Activated naive CD8-positive, alpha-beta T cell treated with anti-CD3 and anti-CD28 coated beads for 36 hours (primary cell): ENCODE results near the gene NYNRIN. TPM values are rescaled to one million over a fixed set of nuclear protein-coding genes. Genes with fewer than 3 reads are reported as not detected.
A peak's percentile ranks its signal among the peaks of the same experiment; 100 is the strongest.
"Not testable (repeated sequence)": the region's sequence is repeated elsewhere in the genome, so short reads cannot be mapped to it uniquely, and the experiment has no call there.

Source experiments
- DNase-seq: peaks from one replicate; pipeline ENCODE4 v3.0.0; 2021
- H3K27ac Mint-ChIP-seq: one replicate; pipeline ENCODE4 v1.8.0; 2022; ENCODE audit warnings: mild to moderate bottlenecking, moderate library complexity, mixed read lengths
- H3K27me3 Mint-ChIP-seq: one replicate; pipeline ENCODE4 v1.8.0; 2022; ENCODE audit warnings: mild to moderate bottlenecking, mixed read lengths
- H3K36me3 Mint-ChIP-seq: one replicate; pipeline ENCODE4 v1.8.0; 2021; ENCODE audit warnings: mild to moderate bottlenecking, mixed read lengths
- H3K4me1 Mint-ChIP-seq: one replicate; pipeline ENCODE4 v1.8.0; 2021; ENCODE audit warnings: mixed read lengths
- H3K4me3 Mint-ChIP-seq: one replicate; pipeline ENCODE4 v1.8.0; 2022; ENCODE audit warnings: mild to moderate bottlenecking, moderate library complexity, mixed read lengths
- H3K9me3 Mint-ChIP-seq: one replicate; pipeline ENCODE4 v1.8.0; 2022; ENCODE audit warnings: mixed read lengths
- total RNA-seq, 2 experiments: library from RNA; stranded (reverse); gene quantifications; one replicate each; pipeline ENCODE4 v1.2.3, GENCODE V29; 2021

The NYNRIN gene
- total RNA-seq, result under 1 TPM; 0.08 to 0.10 TPM

DNA sequence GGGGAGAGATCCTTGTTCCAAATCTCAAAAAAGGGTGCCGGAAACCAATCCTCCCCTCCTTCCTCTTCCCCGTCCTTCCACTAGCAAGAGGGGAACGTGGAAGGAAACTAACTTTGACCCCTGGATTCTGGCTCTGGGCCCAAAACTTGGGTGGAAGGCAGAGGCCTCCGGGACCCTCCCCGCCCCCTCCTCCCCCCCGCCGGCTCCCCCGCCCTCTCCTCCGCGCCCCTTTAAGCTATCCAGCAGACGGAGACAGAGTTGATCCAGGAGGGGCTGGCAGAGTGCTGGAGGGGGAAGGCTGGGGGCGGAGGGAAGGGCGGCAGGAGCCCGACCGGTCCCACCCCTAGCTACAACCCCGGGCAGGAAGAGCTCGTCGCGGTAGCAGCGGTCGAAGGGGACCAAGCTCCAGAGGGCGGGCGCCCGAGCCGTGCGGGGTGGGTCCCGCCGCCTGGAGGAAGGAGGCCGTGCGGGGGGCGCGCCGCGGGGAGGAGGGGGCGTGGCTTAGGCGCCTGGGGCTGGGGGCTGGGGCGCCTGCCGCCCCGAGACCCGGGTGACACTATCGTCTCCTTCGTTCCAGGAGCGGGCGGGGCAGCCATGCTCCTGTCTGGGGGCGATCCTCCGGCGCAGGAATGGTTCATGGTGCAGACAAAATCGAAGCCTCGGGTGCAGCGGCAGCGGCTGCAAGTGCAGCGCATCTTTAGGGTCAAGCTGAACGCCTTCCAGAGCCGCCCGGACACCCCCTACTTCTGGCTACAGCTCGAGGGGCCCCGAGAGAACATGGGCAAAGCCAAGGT lies at the start of gene NYNRIN:
Gene NYNRIN (plus strand): TSS at position 351 of the 794 bp plus-strand sequence. CDS start 244 bp downstream, at position 595.
- Mint-ChIP-seq H3K27ac (no peak within 1 kb of the TSS), H3K9me3 (no peaks in the 10 kb centered on the region), H3K4me1 (peaks cover 4% of the 10 kb centered on the region), H3K27me3 (peaks cover 10% of the 10 kb centered on the region), H3K36me3 (no peaks in the 10 kb centered on the region), H3K4me3 (peak within 1 kb of the TSS; percentile 57)
- peak; percentile 47 for DNase-seq

DNA sequence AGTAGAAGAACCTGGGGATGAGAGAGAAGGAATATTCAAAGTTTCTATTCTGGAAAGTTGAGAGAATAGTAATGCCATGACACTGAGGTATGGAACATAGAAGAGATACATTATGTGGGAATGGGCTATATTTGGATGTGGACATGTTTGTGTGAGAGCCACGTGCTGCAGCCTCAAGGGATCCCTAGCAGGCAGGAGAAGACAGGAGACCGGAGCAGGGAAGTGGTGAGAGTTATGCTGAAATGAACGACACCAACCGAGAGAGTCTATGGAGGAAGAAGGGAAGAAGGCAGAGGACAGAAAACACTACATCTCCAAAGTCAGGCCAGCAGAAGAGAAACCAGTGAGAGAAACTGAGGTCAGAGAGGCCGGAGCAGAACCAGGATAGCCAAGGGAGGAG lies 49.1 kb upstream of the NYNRIN start:
- Mint-ChIP-seq H3K9me3 (no peaks in the 10 kb centered on the region), H3K4me1 (no peaks in the 10 kb centered on the region), H3K27ac (no peak overlapping the region), H3K27me3 (peaks cover 49% of the 10 kb centered on the region), H3K36me3 (no peaks in the 10 kb centered on the region), H3K4me3 (no peak overlapping the region)
- no peak for DNase-seq

DNA sequence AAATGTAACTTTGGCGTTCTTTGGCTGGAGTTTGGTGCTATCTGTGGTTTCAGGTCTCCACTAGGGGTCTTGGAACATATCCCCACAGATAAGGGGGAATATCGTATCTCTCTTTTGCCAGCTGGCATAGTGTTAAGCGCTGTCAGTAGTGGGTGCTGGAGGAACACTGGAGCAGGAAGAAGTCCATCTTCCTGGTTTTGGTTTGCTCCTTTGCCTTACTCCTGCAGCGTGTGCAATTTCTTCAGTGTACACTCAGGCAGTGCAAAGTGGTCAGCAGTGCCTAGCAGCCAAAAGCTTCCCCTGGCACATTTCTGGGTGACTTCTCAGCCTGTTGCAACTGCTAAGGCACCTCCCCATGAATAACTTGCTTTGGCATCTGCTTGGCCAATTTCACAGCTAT lies 47.3 kb upstream of the NYNRIN start:
- H3K36me3 Mint-ChIP-seq, result no peaks in the 10 kb centered on the region
- H3K9me3 Mint-ChIP-seq, result no peaks in the 10 kb centered on the region
- no peak for DNase-seq
- no peak overlapping the region for H3K4me3 Mint-ChIP-seq
- H3K4me1 Mint-ChIP-seq, result no peaks in the 10 kb centered on the region
- H3K27ac Mint-ChIP-seq, result no peak overlapping the region
- peaks cover 43% of the 10 kb centered on the region for H3K27me3 Mint-ChIP-seq

GRCh38 chr14:24353559-24354481 lies 45.0 kb upstream of the NYNRIN start:
- H3K4me1 Mint-ChIP-seq, result no peaks in the 10 kb centered on the region
- no peaks in the 10 kb centered on the region for H3K36me3 Mint-ChIP-seq
- no peak overlapping the region for H3K27ac Mint-ChIP-seq
- H3K9me3 Mint-ChIP-seq, result no peaks in the 10 kb centered on the region
- DNase-seq, result no peak
- no peak overlapping the region for H3K4me3 Mint-ChIP-seq
- peaks cover 36% of the 10 kb centered on the region for H3K27me3 Mint-ChIP-seq

DNA sequence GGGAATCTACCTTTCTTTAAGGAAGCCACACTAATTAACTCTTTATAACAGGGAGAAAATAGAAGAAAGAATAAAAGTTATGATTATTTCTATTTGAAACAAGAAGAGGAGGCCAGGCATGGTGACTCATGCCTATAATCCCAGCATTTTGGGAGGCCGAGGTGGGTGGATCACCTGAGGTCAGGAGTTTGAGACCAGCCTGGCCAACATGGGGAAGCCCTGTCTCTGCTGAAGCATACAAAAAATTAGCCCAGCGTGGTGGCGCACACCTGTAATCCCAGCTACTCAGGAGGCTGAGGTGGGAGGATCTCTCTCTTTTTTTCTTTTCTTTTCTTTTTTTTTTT lies 44.3 kb upstream of the NYNRIN start:
- H3K27me3 Mint-ChIP-seq, result peaks cover 32% of the 10 kb centered on the region
- not testable (repeated sequence) for H3K36me3 Mint-ChIP-seq, H3K4me3 Mint-ChIP-seq, H3K9me3 Mint-ChIP-seq, DNase-seq, H3K27ac Mint-ChIP-seq, H3K4me1 Mint-ChIP-seq

DNA sequence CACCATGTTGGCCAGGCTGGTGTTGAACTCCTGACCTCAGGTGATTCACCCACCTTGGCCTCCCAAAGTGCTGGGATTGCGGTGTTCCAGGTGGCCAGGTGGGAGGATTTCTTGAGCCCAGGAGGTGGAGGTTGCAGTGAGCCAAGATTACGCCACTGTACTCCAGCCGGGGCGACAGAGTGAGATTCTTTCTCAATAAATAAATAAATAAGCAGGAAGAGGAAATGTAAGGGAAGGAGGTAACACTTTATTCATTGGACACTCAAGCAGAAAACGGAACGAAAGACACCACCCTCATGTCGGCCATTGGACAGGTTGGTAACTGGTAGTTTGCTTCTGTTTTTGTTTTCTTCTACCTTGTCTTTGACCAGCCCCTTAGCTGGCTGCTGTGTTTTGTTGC lies 43.8 kb upstream of the NYNRIN start:
- no peaks in the 10 kb centered on the region for H3K9me3 Mint-ChIP-seq
- no peak for DNase-seq
- H3K27ac Mint-ChIP-seq, result no peak overlapping the region
- no peaks in the 10 kb centered on the region for H3K36me3 Mint-ChIP-seq
- H3K4me1 Mint-ChIP-seq, result no peaks in the 10 kb centered on the region
- H3K27me3 Mint-ChIP-seq, result peaks cover 27% of the 10 kb centered on the region
- no peak overlapping the region for H3K4me3 Mint-ChIP-seq

DNA sequence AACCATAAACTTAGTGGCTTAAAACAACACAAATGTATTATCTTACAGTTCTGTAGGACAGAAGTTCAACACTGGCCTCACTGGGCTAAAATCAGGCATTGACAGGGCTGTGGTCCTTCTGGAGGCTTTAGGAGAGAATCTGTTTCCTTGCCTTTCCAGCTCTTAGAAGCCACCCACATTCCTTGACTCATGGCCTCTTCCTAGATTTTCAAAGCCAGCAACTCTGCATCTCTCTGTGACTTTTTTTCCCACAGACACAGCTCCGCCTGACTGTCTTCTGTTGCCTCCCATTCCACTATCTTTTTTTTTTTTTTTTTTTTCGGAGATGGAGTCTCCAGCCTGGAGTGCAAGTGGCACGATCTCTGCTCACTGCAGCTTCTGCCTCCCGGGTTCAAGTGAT lies 42.6 kb upstream of the NYNRIN start:
- no peaks in the 10 kb centered on the region for H3K4me1 Mint-ChIP-seq
- H3K4me3 Mint-ChIP-seq, result no peak overlapping the region
- H3K36me3 Mint-ChIP-seq, result no peaks in the 10 kb centered on the region
- H3K27me3 Mint-ChIP-seq, result peaks cover 17% of the 10 kb centered on the region
- H3K27ac Mint-ChIP-seq, result no peak overlapping the region
- DNase-seq, result no peak
- H3K9me3 Mint-ChIP-seq, result no peaks in the 10 kb centered on the region

DNA sequence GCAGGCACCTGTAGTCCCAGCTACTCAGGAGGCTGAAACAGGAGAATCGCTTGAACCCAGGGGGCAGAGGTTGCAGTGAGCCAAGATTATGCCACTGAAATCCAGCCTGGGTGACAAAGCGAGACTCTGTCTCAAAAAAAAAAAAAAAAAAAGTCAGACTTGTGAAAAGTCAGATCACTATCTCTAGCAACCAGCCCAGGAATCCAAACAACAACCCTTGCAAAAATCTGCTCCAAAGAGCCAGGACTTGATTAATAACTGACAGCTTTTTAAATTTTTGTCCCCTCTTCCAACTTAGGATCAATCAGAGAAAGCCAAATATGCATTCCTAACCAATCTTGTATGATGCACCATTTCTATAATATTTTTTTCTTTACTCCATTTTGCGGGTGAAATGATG lies 38.5 kb upstream of the NYNRIN start:
- no peak overlapping the region for H3K4me3 Mint-ChIP-seq
- H3K27me3 Mint-ChIP-seq, result peaks cover 26% of the 10 kb centered on the region
- H3K27ac Mint-ChIP-seq, result no peak overlapping the region
- peaks cover 4% of the 10 kb centered on the region for H3K4me1 Mint-ChIP-seq
- H3K36me3 Mint-ChIP-seq, result no peaks in the 10 kb centered on the region
- DNase-seq, result no peak
- no peaks in the 10 kb centered on the region for H3K9me3 Mint-ChIP-seq

DNA sequence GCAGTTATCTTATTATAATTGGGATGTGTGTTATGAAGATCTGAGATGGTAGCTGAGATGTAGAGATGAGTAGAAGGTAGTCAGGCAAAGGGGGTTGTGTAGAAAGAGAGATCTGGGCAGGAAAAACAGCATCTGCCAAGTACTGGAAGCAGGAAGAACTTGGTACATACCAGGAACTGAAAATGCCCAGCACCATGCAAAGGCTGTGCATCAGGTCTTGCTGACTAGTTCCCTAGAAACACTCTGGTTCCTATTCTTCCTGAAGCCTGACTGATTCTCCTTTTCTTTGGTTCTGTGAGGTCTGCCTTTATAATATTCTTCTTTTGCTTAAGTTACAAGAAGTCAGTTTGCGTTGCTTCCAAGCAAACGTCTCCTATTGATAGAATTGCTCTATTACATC lies 37.5 kb upstream of the NYNRIN start:
- Mint-ChIP-seq H3K36me3 (no peaks in the 10 kb centered on the region), H3K27ac (no peak overlapping the region), H3K27me3 (peaks cover 36% of the 10 kb centered on the region), H3K4me3 (no peak overlapping the region), H3K9me3 (no peaks in the 10 kb centered on the region), H3K4me1 (peaks cover 13% of the 10 kb centered on the region)
- DNase-seq, result no peak

DNA sequence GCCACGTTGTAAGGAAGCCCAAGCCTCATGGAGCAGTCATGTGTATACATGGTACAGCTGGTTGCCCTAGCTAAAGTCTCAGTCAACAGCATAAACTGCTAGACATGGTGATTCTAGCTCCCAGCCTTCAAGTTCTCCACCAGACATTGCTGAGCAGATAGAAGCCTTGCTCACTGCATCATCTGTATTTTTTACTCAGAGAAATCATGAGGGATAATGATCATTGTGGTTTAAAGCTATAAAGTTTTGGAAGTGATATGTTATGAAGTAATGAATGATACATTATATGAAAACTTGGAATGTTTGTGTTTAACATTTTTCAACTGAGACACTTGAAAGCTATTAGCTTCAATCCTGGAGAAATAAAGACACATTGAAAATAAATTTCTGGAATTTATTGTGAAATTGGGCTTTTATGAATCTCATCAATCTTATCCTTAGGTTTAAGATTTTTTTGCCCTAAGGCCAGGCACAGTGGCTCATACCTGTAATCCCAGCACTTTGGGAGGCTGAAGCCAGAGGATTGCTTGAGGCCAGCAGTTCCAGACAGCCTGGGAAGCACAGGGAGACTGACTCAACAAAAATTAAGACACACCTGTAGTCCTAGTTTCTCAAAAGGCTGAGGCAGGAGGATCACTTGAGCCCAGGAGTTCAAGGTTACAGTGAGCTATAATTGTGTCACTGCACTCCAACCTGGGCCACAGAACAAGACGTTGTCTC lies 36.4 kb upstream of the NYNRIN start:
- no peaks in the 10 kb centered on the region for H3K36me3 Mint-ChIP-seq
- peaks cover 19% of the 10 kb centered on the region for H3K4me1 Mint-ChIP-seq
- no peak for DNase-seq
- H3K4me3 Mint-ChIP-seq, result no peak overlapping the region
- H3K27ac Mint-ChIP-seq, result no peak overlapping the region
- peaks cover 44% of the 10 kb centered on the region for H3K27me3 Mint-ChIP-seq
- no peaks in the 10 kb centered on the region for H3K9me3 Mint-ChIP-seq

- Mint-ChIP-seq H3K4me1 (peaks cover 24% of the 10 kb centered on the region), H3K4me3 (no peak overlapping the region), H3K27me3 (peaks cover 54% of the 10 kb centered on the region)
Measured at GRCh38 chr14:24363401-24363800, 35.4 kb upstream of the NYNRIN start.

GRCh38 chr14:24364841-24365240 lies 34.0 kb upstream of the NYNRIN start:
- Mint-ChIP-seq H3K27me3 (peaks cover 61% of the 10 kb centered on the region), H3K4me1 (peaks cover 27% of the 10 kb centered on the region), H3K9me3 (no peaks in the 10 kb centered on the region), H3K4me3 (no peak overlapping the region), H3K27ac (no peak overlapping the region), H3K36me3 (no peaks in the 10 kb centered on the region)
- DNase-seq, result no peak

More at GRCh38 chr14:24363401-24363800, 35.4 kb upstream of the NYNRIN start:
- Mint-ChIP-seq H3K27ac (no peak overlapping the region), H3K9me3 (no peaks in the 10 kb centered on the region), H3K36me3 (no peaks in the 10 kb centered on the region)
- no peak for DNase-seq

GRCh38 chr14:24365600-24366412 lies 33.0 kb upstream of the NYNRIN start:
- peaks cover 61% of the 10 kb centered on the region for H3K27me3 Mint-ChIP-seq
- peak; percentile 78 for DNase-seq
- no peaks in the 10 kb centered on the region for H3K36me3 Mint-ChIP-seq
- H3K9me3 Mint-ChIP-seq, result no peaks in the 10 kb centered on the region
- H3K4me1 Mint-ChIP-seq, result peaks cover 27% of the 10 kb centered on the region
- H3K4me3 Mint-ChIP-seq, result peak overlapping the region; percentile 67
- H3K27ac Mint-ChIP-seq, result peak overlapping the region; percentile 0

DNA sequence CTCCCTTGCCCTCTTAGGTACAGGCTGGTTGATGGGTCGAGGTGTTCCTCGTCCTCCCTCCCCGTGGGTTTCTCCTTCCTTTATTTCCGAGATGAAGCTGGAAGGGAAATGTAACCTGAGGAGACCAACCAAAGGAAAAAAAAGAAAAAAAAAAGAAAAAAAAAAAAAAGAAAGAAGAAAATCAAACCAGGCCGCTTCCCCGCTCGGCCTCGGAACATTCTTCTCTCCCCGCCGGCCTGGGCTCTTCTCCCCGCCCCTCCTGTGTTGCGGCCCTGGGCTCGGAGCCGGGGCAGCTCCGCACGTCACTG lies 32.4 kb upstream of the NYNRIN start:
- H3K27me3 Mint-ChIP-seq, result peaks cover 59% of the 10 kb centered on the region

More for the DNA sequence above, 32.4 kb upstream of the NYNRIN start:
- H3K4me3 Mint-ChIP-seq, result peak overlapping the region; percentile 25
- no peak for DNase-seq
- H3K36me3 Mint-ChIP-seq, result no peaks in the 10 kb centered on the region
- H3K27ac Mint-ChIP-seq, result no peak overlapping the region
- H3K9me3 Mint-ChIP-seq, result no peaks in the 10 kb centered on the region
- peaks cover 27% of the 10 kb centered on the region for H3K4me1 Mint-ChIP-seq
